ENCODE data around the gene NONO. TPM values are rescaled to one million over a fixed set of nuclear protein-coding genes. Genes with fewer than 3 reads are reported as not detected.
"Not testable (repeated sequence)": the region's sequence is repeated elsewhere in the genome, so short reads cannot be mapped to it uniquely, and the experiment has no call there.

Gene NONO
- total and polyA plus RNA-seq, 2 experiments from 2014 or later = 342 to 656 TPM

DNA sequence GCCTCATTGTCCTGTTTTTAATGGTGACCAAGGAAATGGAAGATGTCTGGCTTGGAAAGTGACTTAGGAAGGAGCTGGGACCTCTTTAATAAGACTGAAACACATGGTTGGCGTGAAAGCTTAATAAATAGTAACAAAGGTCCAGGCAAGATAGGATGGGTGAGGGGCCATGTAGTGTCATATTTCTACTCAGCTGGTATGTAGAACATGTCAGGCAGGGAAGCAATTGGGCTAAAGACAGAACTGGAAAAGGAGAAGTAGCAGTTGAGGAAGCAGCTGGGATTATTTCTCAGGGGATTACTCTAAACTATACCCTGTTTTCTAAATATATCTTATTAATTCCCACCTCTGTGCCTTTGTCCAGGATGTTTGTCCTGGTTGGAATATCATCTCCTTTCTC is 36.7 kb downstream of the NONO start (continued):
- no peak for TF ChIP-seq ZNF462 (CRISPR knock-in tag; IDR thresholded peaks at IDR 0.05)

- Mint-ChIP-seq H3K4me3 (no peak overlapping the region), H3K27ac (no peak overlapping the region), H3K9me3 (peaks cover 9% of the 10 kb centered on the region; the same call in 2 of the 3 replicates), H3K4me1 (no peaks in the 10 kb centered on the region), H3K27me3 (ENCODE audit: insufficient read depth, low read depth, poor library complexity) (no peaks in the 10 kb centered on the region), H3K36me3 (ENCODE audit: low read depth) (peaks cover 21% of the 10 kb centered on the region)
- no peak overlapping the region for H3K4me3 ChIP-seq
- no peaks in the 10 kb centered on the region for H3K9me2 ChIP-seq (ENCODE audit: insufficient read depth)
- no peak overlapping the region for H3K4me2 ChIP-seq
- H4K20me1 ChIP-seq (replicated peaks; ENCODE audit: insufficient read depth) = no peaks in the 10 kb centered on the region
- no peak for TF ChIP-seq EZH2 (IDR thresholded peaks at IDR 0.05; ENCODE audit: low read depth, unreplicated experiment)
- DNase-seq (ENCODE audit: low spot score) (no peak), ATAC-seq (no peak)
- H2AFZ ChIP-seq = no peak overlapping the region
- no peaks in the 10 kb centered on the region for H3K4me1 ChIP-seq (ENCODE audit: insufficient read depth)
- H3K27ac ChIP-seq (ENCODE audit: low read depth) = no peak overlapping the region
- H3K36me3 ChIP-seq (ENCODE audit: insufficient read depth) = no peaks in the 10 kb centered on the region
- H3F3A ChIP-seq (replicated peaks; ENCODE audit: low read depth) = no peaks in the 10 kb centered on the region
- H3K27me3 ChIP-seq (ENCODE audit: insufficient read depth) = no peaks in the 10 kb centered on the region
- H3K79me2 ChIP-seq (replicated peaks; ENCODE audit: insufficient read depth) = no peaks in the 10 kb centered on the region
Observed at GRCh38 chrX:71321731-71322130, 38.3 kb downstream of the NONO start.

GRCh38 chrX:71324452-71324851 is 41.0 kb downstream of the NONO start:
- not testable (repeated sequence) for H3K27ac ChIP-seq (ENCODE audit: low read depth); H3K36me3 ChIP-seq (ENCODE audit: insufficient read depth); H3K27me3 ChIP-seq (ENCODE audit: insufficient read depth); H3K79me2 ChIP-seq (replicated peaks; ENCODE audit: insufficient read depth); H3K27me3 Mint-ChIP-seq (ENCODE audit: insufficient read depth, low read depth, poor library complexity); H3K4me3 ChIP-seq; H3F3A ChIP-seq (replicated peaks; ENCODE audit: low read depth); ATAC-seq; H3K4me2 ChIP-seq; H2AFZ ChIP-seq; H3K4me1 ChIP-seq (ENCODE audit: insufficient read depth); H4K20me1 ChIP-seq (replicated peaks; ENCODE audit: insufficient read depth); H3K4me3 Mint-ChIP-seq; H3K27ac Mint-ChIP-seq; DNase-seq (ENCODE audit: low spot score); H3K9me2 ChIP-seq (ENCODE audit: insufficient read depth); H3K4me1 Mint-ChIP-seq
- Mint-ChIP-seq H3K9me3 (peaks cover 15% of the 10 kb centered on the region; the same call in 2 of the 3 replicates), H3K36me3 (ENCODE audit: low read depth) (peaks cover 27% of the 10 kb centered on the region)

All from GM23338 (cell line).